Measurements from ENCODE around the gene ZBTB8A.
"Not testable (repeated sequence)": the region's sequence is repeated elsewhere in the genome, so short reads cannot be mapped to it uniquely, and the experiment has no call there.

ZBTB8A gene

GRCh38 chr1:32536764-32537163 lies 2.5 kb upstream of the ZBTB8A start:
- no peak for DNase-seq (ENCODE audit: low read depth)

GRCh38 chr1:32539584-32540571 lies 651 bp downstream of the ZBTB8A start:
- peak; percentile 9 for DNase-seq (ENCODE audit: low read depth)

- no peak for DNase-seq (ENCODE audit: low read depth)
These were observed 1.4 kb downstream of the ZBTB8A start for GRCh38 chr1:32540605-32541004.

GRCh38 chr1:32541064-32541566 lies 1.9 kb downstream of the ZBTB8A start:
- no peak for DNase-seq (ENCODE audit: low read depth)

DNA sequence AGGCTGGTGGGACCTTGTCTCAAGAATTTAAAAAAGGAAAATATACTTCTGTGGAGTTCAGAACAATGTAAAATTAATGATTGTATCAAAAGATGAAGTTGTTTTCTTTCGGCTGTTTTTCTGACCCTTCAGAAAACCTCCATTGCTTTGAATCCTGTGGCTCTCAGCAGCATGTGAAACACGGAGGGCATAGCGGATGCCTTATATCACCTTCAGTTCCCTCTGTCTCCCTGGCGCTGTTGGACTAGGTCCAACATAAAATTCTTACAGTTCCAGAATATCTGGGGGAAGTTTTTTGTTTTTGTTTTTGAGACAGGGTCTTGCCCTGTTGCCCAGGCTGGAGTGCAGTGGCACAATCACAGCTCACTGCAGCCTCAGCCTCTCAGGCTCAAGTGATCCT lies 7.4 kb downstream of the ZBTB8A start:
- no peak for DNase-seq (ENCODE audit: low read depth)

GRCh38 chr1:32549616-32550015 lies 10.4 kb downstream of the ZBTB8A start:
- DNase-seq (ENCODE audit: low read depth) = no peak

GRCh38 chr1:32554288-32554687 lies 15.1 kb downstream of the ZBTB8A start:
- DNase-seq (ENCODE audit: low read depth) = no peak

GRCh38 chr1:32557035-32557434 lies 17.8 kb downstream of the ZBTB8A start:
- DNase-seq (ENCODE audit: low read depth) = not testable (repeated sequence)

GRCh38 chr1:32557812-32558211 lies 18.6 kb downstream of the ZBTB8A start:
- no peak for DNase-seq (ENCODE audit: low read depth)

- DNase-seq (ENCODE audit: low read depth) = no peak
These were observed 29.7 kb downstream of the ZBTB8A start for GRCh38 chr1:32568929-32569328.

DNA sequence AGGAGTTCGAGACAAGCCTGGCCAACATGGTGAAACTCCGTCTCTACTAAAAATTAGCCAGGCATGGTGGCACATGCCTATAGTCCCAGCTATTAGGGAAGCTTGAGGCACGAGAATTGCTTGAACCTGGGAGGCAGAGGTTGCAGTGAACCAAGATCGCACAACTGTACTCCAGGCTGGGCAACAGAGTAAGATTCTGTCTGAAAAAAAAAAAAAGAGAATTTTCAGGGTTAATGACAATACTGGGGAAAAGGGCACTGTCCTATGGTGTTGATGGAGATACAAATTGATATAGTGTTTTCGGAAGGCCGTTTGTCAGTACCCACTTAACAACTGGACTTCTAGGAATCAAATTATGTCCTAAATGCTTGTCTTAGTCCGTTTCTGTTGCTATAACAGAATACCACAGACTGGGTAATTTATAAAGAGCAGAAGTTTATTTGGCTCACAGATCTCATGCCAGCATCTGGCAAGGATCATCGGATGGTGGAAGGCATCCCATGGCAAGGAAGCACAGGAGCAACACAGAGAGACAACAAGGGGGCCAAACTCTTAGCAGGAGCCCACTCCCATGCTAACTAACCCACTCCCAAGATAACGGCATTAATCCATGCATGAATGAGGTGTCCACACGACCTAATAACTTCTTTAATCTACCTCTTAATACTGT lies 41.3 kb downstream of the ZBTB8A start:
- no peak for DNase-seq (ENCODE audit: low read depth)

DNA sequence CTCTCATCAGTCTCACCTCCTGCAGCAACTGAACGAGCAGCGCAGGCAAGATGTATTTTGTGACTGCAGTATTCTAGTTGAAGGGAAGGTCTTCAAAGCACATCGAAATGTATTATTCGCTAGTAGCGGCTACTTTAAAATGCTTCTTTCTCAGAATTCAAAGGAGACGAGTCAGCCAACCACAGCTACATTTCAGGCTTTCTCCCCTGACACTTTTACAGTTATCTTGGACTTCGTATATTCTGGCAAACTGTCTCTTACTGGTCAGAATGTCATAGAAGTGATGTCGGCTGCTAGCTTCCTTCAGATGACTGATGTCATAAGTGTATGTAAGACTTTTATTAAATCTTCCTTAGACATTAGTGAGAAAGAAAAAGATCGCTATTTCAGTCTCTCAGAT lies 53.7 kb downstream of the ZBTB8A start:
- peak; percentile 18 for DNase-seq (ENCODE audit: low read depth)

DNA sequence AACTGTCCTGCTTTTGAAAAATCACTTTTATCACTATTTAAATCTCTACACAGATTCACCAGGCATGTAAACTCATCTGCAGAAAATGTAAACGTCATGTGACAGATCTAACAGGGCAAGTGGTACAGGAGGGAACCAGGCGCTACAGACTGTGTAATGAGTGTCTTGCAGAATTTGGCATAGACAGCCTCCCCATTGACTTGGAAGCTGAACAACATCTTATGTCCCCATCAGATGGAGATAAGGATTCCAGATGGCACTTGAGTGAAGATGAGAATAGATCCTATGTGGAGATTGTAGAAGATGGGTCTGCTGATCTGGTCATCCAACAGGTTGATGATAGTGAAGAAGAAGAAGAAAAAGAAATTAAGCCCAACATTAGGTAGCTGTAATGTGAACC lies 60.8 kb downstream of the ZBTB8A start:
- DNase-seq (ENCODE audit: low read depth) = no peak

DNA sequence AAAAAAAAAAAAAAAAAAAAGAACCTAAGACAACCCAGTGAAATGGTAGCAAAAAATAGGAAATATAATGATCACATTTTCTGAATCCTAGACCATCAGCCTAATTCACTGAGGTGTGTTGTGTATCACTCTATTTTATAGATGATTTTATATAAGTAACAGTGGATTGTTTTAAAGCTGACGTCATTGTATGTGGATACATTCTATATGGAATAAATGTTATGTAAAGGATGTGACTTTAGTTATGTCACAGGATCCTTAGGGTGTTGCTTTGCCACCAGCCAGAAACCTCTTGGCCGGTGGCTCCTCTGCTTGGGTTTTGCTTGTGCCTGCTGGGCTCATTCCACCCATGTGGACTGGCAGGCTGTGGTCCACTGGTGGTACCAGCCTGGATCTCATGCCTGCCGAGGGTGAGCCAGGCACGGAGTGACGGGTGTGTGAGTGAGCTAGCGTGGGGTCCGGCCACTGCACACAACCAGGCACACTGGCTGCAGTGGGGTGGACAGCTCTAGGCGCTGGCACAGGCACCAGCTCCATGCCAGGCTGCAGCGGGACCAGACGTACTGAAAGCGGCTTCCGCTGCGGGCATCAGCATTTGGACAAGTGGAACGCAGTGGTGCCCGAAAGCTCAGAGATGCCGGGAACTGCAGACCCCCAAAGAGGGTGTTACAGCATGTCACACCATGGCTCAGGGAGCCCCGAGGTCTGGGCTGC lies 66.6 kb downstream of the ZBTB8A start:
- no peak for DNase-seq (ENCODE audit: low read depth)

DNA sequence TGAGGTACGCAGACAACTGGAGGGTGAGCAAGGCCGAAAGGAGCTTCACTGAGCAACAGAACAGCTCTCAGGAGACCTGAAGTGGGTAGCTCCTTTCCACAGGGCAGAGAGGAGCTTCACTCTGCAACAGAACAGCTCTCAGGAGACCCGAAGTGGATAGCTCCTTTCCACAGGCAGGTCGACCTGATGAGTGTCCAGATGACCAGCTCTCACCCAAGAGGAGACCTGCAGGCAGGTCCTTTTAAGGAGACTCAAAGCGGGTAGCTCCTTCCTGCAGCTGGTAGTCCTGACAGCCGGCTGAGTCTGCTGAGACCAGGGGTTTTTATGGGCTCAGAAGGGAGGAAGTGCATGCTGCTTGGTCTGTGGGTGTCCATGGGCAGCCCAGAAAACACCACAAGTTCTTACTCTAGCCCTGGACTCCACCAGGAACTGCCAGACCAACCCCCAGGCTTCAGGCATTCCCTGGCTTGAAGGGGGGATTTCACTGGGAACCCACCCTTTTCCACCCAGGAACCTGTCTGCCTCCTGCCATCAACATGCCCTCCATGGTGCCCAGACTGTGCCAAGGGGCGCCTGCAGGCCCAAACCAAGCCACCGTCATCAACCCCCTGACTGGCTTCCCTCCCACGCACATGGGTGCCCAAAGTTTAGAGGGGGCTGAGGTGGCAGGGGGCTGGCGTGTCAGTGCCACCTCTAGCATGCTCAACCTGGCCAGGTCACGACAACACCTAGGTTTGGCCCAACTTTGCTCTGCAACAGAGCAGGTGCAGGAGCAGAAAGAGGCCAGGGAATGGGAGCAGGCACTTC lies 67.5 kb downstream of the ZBTB8A start:
- DNase-seq (ENCODE audit: low read depth) = no peak

GRCh38 chr1:32609180-32609579 lies 70.0 kb downstream of the ZBTB8A start:
- DNase-seq (ENCODE audit: low read depth) = no peak

- no peak for DNase-seq (ENCODE audit: low read depth)
These were observed 72.6 kb downstream of the ZBTB8A start for GRCh38 chr1:32611859-32612188.

DNA sequence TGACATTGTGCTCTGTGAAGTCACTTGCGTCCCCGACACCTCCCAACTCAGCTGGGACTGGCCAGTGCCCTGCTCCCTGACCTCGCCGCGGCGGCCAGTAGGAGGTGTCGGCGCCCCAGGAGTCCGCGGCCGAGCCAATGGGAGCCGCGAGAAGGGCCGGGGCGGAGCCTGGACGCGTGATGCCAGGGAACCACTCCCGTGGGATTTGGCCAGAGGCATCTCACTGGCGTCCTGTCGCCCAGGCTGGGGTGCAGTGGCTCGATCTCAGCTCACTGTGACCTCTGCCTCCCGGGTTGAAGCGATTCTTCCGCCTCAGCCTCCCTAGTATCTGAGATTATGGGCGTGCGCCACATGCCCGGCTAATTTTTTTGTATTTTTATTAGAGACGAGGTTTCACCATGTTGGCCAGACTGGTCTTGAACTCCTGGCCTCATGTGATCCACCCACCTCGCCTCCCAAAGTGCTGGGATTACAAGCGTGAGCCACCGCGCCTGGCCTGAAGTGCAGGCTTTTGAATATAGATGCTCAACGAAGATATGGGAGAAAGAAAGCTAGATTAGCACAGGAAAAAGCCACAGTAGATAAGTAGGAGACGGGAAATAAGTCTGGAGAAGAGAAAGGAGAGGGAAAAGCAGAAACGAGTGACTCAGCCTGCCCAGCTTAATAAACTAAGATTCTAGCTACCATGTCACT lies 73.1 kb downstream of the ZBTB8A start:
- peak; percentile 44 for DNase-seq (ENCODE audit: low read depth)

- DNase-seq (ENCODE audit: low read depth) = no peak
These were observed 74.2 kb downstream of the ZBTB8A start for GRCh38 chr1:32613472-32613871.

DNA sequence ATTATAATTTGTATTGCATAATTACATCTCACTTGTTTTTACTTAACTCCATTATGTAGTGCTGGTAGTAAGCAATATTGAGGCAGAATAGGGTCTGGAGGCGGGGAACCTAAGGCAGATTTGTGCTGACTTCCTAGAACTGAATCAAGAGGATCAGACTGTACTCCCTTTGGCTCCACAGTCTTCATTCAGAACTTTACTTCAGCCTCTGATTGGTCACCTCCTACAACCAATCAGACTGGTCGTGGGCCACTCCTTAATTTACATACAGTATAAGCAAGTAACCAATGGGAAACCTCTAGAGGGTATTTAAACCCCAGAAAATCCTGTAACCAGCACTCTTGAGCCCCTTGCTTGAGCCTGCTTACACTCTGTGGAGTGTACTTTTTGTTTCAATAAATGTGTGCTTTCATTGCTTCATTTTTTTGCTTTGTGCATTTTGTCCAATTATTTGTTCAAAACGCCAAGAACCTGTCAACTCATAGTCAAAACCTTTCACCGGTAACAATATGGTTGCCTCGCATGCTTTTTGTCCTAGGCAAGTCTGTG lies 79.5 kb downstream of the ZBTB8A start:
- no peak for DNase-seq (ENCODE audit: low read depth)

Measured in GM04503 (cell line).